K562 (cell line): ENCODE results near the gene H2AZ2. TPM values are rescaled to one million over a fixed set of nuclear protein-coding genes. Genes with fewer than 3 reads are reported as not detected.

ENCODE experiments used
- CBX8 ChIP-seq: fragments of 200-600 bp; sonication (generic); IDR thresholded peaks from 2 replicates; pipeline ENCODE4 v1.6.1; 2012; ENCODE audit warnings: borderline replicate concordance, mixed run types, low read depth, mild to moderate bottlenecking, moderate library complexity, mixed read lengths, low read length, control low read depth, inconsistent platforms; ENCODE audit not compliant: poor library complexity, severe bottlenecking; ENCODE audit errors: extremely low read depth
- FOXK2 ChIP-seq, 2 experiments: fragments of 450-650 bp; IDR thresholded peaks in 1 of 2; conservative IDR thresholded peaks in 1 of 2; 2 replicates each; pipeline ENCODE4 v1.6.1; 2016; ENCODE audit warnings: low read depth in 2 of 2, mild to moderate bottlenecking in 1 of 2
- ILF3 ChIP-seq: fragments of 450-650 bp; IDR thresholded peaks from 2 replicates; pipeline ENCODE4 v1.6.1; 2018; ENCODE audit warnings: antibody characterized with exemption, mild to moderate bottlenecking, moderate library complexity, borderline replicate concordance
- MBD1 ChIP-seq: fragments of 250-450 bp; sonication (Bioruptor Pico); IDR thresholded peaks from 2 replicates; pipeline ENCODE4 v1.8.0; 2022; ENCODE audit warnings: inconsistent platforms
- MCM3 ChIP-seq: fragments of 450-650 bp; IDR thresholded peaks from 2 replicates; pipeline ENCODE4 v1.6.1; 2016
- MED1 ChIP-seq: sonication (generic); formaldehyde crosslinking; IDR thresholded peaks from 2 replicates; pipeline ENCODE4 v1.8.1; 2023; ENCODE audit warnings: missing genetic modification reagents, borderline replicate concordance
- MTA3 ChIP-seq: fragments of 450-650 bp; formaldehyde crosslinking; IDR thresholded peaks from 2 replicates; pipeline ENCODE4 v1.6.1; 2017; ENCODE audit warnings: mild to moderate bottlenecking, borderline replicate concordance
- MXD1 ChIP-seq: fragments of 250-450 bp; sonication (Bioruptor Pico); IDR thresholded peaks from 2 replicates; pipeline ENCODE4 v1.8.0; 2021; ENCODE audit warnings: borderline replicate concordance, mild to moderate bottlenecking, moderate library complexity; ENCODE audit not compliant: poor library complexity, severe bottlenecking
- PHB ChIP-seq: fragments of 250-450 bp; sonication (Bioruptor Pico); IDR thresholded peaks from 2 replicates; pipeline ENCODE4 v1.5.0; 2021
- RAD51 ChIP-seq: fragments of 450-650 bp; IDR thresholded peaks from 2 replicates; pipeline ENCODE4 v1.7.1; 2016; ENCODE audit warnings: low read depth, mild to moderate bottlenecking, borderline replicate concordance
- ZNF3 ChIP-seq: fragments of 250-450 bp; sonication (Bioruptor Pico); IDR thresholded peaks from 2 replicates; pipeline ENCODE4 v1.5.0; 2021; ENCODE audit warnings: mild to moderate bottlenecking, moderate library complexity
- ZNF347 ChIP-seq: fragments of 450-650 bp; formaldehyde crosslinking; IDR thresholded peaks from 2 replicates; pipeline ENCODE4 v1.4.0; 2020; ENCODE audit warnings: low read depth, mild to moderate bottlenecking, moderate library complexity
- polyA plus RNA-seq, 8 experiments: library from polyadenylated mRNA; depleted of rRNA in 4 of 8; stranded (reverse) in 5 of 8; unstranded in 3 of 8; fragments of >200 nt; fragmentation: Nextera tagmentation in 2 of 8; fragmentation: Illumina TruSeq in 1 of 8; extraction: Ambion mirVana in 2 of 8; extraction: Trizol in 1 of 8; gene quantifications; 2 replicates each; pipeline versions ENCODE4 v1.2.1 to v1.2.3, GENCODE V29; 2011 to 2014; ENCODE audit warnings: inconsistent platforms in 1 of 8, missing spikeins in 1 of 8
- total RNA-seq, 7 experiments: library from RNA; depleted of rRNA in 6 of 7; stranded (reverse); fragments of >200 nt in 6 of 7; fragmentation: Illumina TruSeq in 2 of 7; extraction: Trizol in 2 of 7; gene quantifications; 2 replicates each; pipeline versions ENCODE4 v1.2.1 to v1.2.3, GENCODE V29; 2011 to 2021; ENCODE audit warnings: low replicate concordance in 1 of 7
- TF ChIP-seq, protein P1 (sequence below): sonication (generic); formaldehyde crosslinking; IDR thresholded peaks from 2 replicates; pipeline ENCODE4 v1.8.0; 2022; ENCODE audit warnings: mild to moderate bottlenecking, missing genetic modification reagents
- TF ChIP-seq, protein P2 (sequence below): fragments of 450-650 bp; IDR thresholded peaks from 2 replicates; pipeline ENCODE4 v1.6.1; 2014; ENCODE audit warnings: low read depth, mild to moderate bottlenecking, moderate library complexity, borderline replicate concordance
- TF ChIP-seq, protein P3 (sequence below): sonication (generic); IDR thresholded peaks from 2 replicates; pipeline ENCODE4 v1.6.1; 2016
- TF ChIP-seq, protein P4 (sequence below): fragments of 450-650 bp; IDR thresholded peaks from 2 replicates; pipeline ENCODE4 v1.6.1; 2016

The H2AZ2 gene
- total and polyA plus RNA-seq, 9 of the 15 experiments (the other 6 are each of a cell fraction or from before 2014, with no cell fraction given) = 105 to 382 (median 286) TPM

GRCh38 chr7:44880317-44881018 lies 32.6 kb upstream of the H2AZ2 start (continued):
- TF ChIP-seq, protein P1, sequence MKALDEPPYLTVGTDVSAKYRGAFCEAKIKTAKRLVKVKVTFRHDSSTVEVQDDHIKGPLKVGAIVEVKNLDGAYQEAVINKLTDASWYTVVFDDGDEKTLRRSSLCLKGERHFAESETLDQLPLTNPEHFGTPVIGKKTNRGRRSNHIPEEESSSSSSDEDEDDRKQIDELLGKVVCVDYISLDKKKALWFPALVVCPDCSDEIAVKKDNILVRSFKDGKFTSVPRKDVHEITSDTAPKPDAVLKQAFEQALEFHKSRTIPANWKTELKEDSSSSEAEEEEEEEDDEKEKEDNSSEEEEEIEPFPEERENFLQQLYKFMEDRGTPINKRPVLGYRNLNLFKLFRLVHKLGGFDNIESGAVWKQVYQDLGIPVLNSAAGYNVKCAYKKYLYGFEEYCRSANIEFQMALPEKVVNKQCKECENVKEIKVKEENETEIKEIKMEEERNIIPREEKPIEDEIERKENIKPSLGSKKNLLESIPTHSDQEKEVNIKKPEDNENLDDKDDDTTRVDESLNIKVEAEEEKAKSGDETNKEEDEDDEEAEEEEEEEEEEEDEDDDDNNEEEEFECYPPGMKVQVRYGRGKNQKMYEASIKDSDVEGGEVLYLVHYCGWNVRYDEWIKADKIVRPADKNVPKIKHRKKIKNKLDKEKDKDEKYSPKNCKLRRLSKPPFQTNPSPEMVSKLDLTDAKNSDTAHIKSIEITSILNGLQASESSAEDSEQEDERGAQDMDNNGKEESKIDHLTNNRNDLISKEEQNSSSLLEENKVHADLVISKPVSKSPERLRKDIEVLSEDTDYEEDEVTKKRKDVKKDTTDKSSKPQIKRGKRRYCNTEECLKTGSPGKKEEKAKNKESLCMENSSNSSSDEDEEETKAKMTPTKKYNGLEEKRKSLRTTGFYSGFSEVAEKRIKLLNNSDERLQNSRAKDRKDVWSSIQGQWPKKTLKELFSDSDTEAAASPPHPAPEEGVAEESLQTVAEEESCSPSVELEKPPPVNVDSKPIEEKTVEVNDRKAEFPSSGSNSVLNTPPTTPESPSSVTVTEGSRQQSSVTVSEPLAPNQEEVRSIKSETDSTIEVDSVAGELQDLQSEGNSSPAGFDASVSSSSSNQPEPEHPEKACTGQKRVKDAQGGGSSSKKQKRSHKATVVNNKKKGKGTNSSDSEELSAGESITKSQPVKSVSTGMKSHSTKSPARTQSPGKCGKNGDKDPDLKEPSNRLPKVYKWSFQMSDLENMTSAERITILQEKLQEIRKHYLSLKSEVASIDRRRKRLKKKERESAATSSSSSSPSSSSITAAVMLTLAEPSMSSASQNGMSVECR = no peak
- TF ChIP-seq FOXK2 (conservative IDR thresholded peaks at IDR 0.05 in 1 of 2, IDR thresholded peaks at IDR 0.05 in 1 of 2; ENCODE audit: low read depth in 2 of 2) (no peak), MCM3 (no peak), ZNF3 (no peak), CBX8 (no peak), PHB (CRISPR knock-in tag) (no peak), ZNF347 (CRISPR knock-in tag) (no peak), MBD1 (CRISPR knock-in tag) (no peak), ILF3 (no peak), MXD1 (no peak), MED1 (CRISPR knock-in tag) (no peak), MTA3 (no peak), RAD51 (no peak)
- TF ChIP-seq, protein P2, sequence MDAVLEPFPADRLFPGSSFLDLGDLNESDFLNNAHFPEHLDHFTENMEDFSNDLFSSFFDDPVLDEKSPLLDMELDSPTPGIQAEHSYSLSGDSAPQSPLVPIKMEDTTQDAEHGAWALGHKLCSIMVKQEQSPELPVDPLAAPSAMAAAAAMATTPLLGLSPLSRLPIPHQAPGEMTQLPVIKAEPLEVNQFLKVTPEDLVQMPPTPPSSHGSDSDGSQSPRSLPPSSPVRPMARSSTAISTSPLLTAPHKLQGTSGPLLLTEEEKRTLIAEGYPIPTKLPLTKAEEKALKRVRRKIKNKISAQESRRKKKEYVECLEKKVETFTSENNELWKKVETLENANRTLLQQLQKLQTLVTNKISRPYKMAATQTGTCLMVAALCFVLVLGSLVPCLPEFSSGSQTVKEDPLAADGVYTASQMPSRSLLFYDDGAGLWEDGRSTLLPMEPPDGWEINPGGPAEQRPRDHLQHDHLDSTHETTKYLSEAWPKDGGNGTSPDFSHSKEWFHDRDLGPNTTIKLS = no peak
- TF ChIP-seq, protein P3, sequence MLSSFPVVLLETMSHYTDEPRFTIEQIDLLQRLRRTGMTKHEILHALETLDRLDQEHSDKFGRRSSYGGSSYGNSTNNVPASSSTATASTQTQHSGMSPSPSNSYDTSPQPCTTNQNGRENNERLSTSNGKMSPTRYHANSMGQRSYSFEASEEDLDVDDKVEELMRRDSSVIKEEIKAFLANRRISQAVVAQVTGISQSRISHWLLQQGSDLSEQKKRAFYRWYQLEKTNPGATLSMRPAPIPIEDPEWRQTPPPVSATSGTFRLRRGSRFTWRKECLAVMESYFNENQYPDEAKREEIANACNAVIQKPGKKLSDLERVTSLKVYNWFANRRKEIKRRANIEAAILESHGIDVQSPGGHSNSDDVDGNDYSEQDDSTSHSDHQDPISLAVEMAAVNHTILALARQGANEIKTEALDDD = 0 out of 2 replicates have a peak, but pooled peaks have one; percentile 25
- TF ChIP-seq, protein P4, sequence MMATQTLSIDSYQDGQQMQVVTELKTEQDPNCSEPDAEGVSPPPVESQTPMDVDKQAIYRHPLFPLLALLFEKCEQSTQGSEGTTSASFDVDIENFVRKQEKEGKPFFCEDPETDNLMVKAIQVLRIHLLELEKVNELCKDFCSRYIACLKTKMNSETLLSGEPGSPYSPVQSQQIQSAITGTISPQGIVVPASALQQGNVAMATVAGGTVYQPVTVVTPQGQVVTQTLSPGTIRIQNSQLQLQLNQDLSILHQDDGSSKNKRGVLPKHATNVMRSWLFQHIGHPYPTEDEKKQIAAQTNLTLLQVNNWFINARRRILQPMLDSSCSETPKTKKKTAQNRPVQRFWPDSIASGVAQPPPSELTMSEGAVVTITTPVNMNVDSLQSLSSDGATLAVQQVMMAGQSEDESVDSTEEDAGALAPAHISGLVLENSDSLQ = peak; percentile 51
